T-helper 1 cell treated with Interleukin-12 subunit alpha and Interleukin-12 subunit beta and Interleukin-4 antibody, amounts not matched to agents 30 μg/mL and 1 μg/mL, for 36 hours (primary cell): ENCODE measurements around the gene SRRM2.
A peak's percentile ranks its signal among the peaks of the same experiment; 100 is the strongest.

Experiments used
- H3K27ac Mint-ChIP-seq: one replicate; pipeline ENCODE4 v1.8.0; 2021; ENCODE audit warnings: mild to moderate bottlenecking, mixed read lengths
- H3K27me3 Mint-ChIP-seq: one replicate; pipeline ENCODE4 v1.8.0; 2021; ENCODE audit warnings: low read depth, mixed read lengths
- H3K36me3 Mint-ChIP-seq: one replicate; pipeline ENCODE4 v1.8.0; 2021; ENCODE audit warnings: low read depth, mixed read lengths
- H3K4me1 Mint-ChIP-seq: one replicate; pipeline ENCODE4 v1.8.0; 2021; ENCODE audit warnings: low read depth, mixed read lengths
- H3K4me3 Mint-ChIP-seq: one replicate; pipeline ENCODE4 v1.8.0; 2021; ENCODE audit warnings: mild to moderate bottlenecking, moderate library complexity, mixed read lengths
- H3K9me3 Mint-ChIP-seq: one replicate; pipeline ENCODE4 v1.8.0; 2021; ENCODE audit warnings: mixed read lengths

SRRM2 gene

DNA sequence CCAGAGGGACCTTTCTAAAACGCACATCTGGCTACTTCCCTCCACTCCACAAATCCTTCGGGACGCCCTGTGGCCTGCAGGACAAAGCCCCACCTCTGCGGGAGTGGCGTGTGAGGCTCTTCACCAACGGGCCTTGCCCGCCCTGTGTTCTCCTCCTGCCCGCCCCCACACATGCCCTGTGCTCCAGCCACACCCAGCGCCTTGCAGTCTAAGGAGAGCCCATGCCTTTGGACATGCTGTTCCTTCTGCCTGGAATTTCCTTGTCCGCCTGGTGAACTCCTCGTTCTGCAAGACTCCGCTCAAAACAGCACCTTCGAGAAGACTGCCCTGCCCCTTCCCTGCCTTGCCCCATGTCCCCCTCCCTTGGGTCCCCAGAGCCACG, 17.2 kb downstream of the SRRM2 start:
- peaks cover 10% of the 10 kb centered on the region for H3K4me1 Mint-ChIP-seq
- H3K27me3 Mint-ChIP-seq: no peaks in the 10 kb centered on the region
- no peak overlapping the region for H3K27ac Mint-ChIP-seq
- no peak overlapping the region for H3K4me3 Mint-ChIP-seq
- H3K36me3 Mint-ChIP-seq: peaks cover 61% of the 10 kb centered on the region
- no peaks in the 10 kb centered on the region for H3K9me3 Mint-ChIP-seq

DNA sequence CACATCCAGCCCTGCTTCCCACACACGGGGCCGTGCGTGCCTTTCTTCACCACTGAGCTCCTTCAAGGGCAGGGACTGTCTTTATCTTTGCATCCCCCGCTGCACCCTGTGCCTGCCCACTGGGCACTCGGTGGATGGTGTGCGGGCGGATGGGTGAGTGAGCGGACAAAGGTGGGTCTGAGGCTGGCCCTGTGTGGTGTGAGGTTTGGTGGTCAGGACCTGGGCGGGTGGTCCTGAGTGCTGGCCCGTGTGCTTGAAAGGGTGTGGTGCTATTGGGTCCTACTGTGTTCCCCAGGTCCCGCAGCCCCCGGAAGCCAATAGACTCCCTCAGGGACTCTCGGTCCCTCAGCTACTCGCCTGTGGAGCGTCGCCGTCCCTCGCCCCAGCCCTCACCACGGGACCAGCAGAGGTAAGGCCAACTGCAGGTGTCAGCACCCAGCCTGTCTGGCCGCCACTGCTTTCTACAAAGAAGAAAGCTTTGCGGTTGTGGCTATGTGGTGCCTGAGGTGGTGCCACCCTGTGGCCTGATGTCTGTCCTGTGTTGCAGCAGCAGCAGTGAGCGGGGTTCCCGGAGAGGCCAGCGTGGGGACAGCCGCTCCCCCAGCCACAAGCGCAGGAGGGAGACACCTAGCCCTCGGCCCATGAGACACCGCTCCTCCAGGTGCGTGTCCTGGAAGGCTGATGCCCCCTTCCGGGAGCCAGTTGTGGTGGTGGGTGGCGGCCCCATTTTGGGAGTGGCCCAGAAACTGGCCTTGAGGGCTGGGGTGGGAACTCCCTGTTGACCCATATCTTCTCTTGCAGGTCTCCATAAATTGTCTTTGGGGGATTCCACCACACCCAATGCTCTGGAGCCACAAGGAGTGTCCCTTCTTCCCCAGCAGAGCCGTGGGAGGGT, 17.9 kb downstream of the SRRM2 start:
- Mint-ChIP-seq H3K36me3 (peaks cover 57% of the 10 kb centered on the region), H3K4me1 (peaks cover 10% of the 10 kb centered on the region), H3K9me3 (no peaks in the 10 kb centered on the region), H3K27ac (no peak overlapping the region), H3K27me3 (no peaks in the 10 kb centered on the region), H3K4me3 (no peak overlapping the region)

GRCh38 chr16:2771496-2772402, 19.3 kb downstream of the SRRM2 start:
- H3K36me3 Mint-ChIP-seq: peaks cover 42% of the 10 kb centered on the region
- H3K9me3 Mint-ChIP-seq: no peaks in the 10 kb centered on the region
- no peak overlapping the region for H3K27ac Mint-ChIP-seq
- H3K27me3 Mint-ChIP-seq: no peaks in the 10 kb centered on the region
- H3K4me1 Mint-ChIP-seq: peaks cover 16% of the 10 kb centered on the region
- H3K4me3 Mint-ChIP-seq: no peak overlapping the region

GRCh38 chr16:2773188-2773968, 20.9 kb downstream of the SRRM2 start:
- Mint-ChIP-seq H3K4me3 (no peak overlapping the region), H3K4me1 (peaks cover 21% of the 10 kb centered on the region), H3K36me3 (peaks cover 32% of the 10 kb centered on the region), H3K27ac (no peak overlapping the region), H3K9me3 (no peaks in the 10 kb centered on the region), H3K27me3 (no peaks in the 10 kb centered on the region)

GRCh38 chr16:2774161-2774891, 21.9 kb downstream of the SRRM2 start:
- Mint-ChIP-seq H3K4me1 (peaks cover 23% of the 10 kb centered on the region), H3K36me3 (peaks cover 27% of the 10 kb centered on the region), H3K27ac (no peak overlapping the region), H3K4me3 (no peak overlapping the region), H3K9me3 (no peaks in the 10 kb centered on the region), H3K27me3 (no peaks in the 10 kb centered on the region)

- H3K4me3 Mint-ChIP-seq: peak overlapping the region; percentile 95
- no peaks in the 10 kb centered on the region for H3K27me3 Mint-ChIP-seq
- peaks cover 20% of the 10 kb centered on the region for H3K36me3 Mint-ChIP-seq
- H3K9me3 Mint-ChIP-seq: no peaks in the 10 kb centered on the region
- no peak overlapping the region for H3K27ac Mint-ChIP-seq
- H3K4me1 Mint-ChIP-seq: peaks cover 19% of the 10 kb centered on the region
Observed at GRCh38 chr16:2775131-2775716, 22.8 kb downstream of the SRRM2 start.

GRCh38 chr16:2775765-2776499, 23.5 kb downstream of the SRRM2 start:
- H3K36me3 Mint-ChIP-seq: peaks cover 20% of the 10 kb centered on the region
- peak overlapping the region; percentile 93 for H3K27ac Mint-ChIP-seq
- no peaks in the 10 kb centered on the region for H3K27me3 Mint-ChIP-seq
- peak overlapping the region; percentile 95 for H3K4me3 Mint-ChIP-seq
- no peaks in the 10 kb centered on the region for H3K9me3 Mint-ChIP-seq
- H3K4me1 Mint-ChIP-seq: peaks cover 19% of the 10 kb centered on the region

- H3K4me3 Mint-ChIP-seq: peak overlapping the region; percentile 95
- H3K27ac Mint-ChIP-seq: peak overlapping the region; percentile 93
- no peaks in the 10 kb centered on the region for H3K9me3 Mint-ChIP-seq
- H3K27me3 Mint-ChIP-seq: no peaks in the 10 kb centered on the region
- H3K36me3 Mint-ChIP-seq: peaks cover 17% of the 10 kb centered on the region
- peaks cover 19% of the 10 kb centered on the region for H3K4me1 Mint-ChIP-seq
Observed at GRCh38 chr16:2776500-2777139, 24.2 kb downstream of the SRRM2 start.

DNA sequence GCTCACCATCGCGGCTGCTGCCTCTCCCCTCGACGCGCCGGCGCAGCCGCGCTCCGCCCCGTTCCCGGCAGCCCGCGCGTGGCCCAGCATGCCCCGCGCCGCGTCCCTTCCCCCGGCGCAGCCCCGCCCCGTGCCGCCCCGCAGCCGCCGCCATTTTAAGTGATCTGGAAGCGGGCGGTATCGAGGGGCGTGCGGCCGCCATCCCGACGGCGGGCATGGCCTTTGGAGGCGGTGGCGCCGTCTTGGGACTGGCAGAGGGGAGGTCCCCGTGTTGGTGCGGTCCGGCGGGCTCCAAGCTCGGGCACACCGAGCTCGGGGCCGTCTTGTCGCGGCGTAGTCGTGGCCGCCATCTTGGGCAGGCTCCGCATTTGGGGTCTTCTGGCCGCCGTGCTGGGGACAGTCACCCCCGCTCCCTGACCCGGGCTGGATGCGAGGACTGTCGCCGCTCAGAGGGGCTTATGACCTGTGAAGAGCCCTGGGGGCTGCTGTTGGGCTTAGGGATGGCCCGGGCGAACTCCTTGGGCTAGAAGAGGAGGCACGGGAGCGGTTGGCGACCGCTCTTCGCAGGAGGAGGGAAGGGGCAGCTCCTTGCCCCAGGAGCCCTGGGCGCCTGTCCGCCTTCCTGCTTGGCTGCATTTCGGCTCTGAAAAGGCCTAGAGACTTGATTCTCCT, 24.9 kb downstream of the SRRM2 start, which contains the start of gene ELOB:
ELOB (minus strand) TSS at position 50 of the 672 bp plus-strand sequence; CDS start at position 9, 41 bp downstream.
- peaks cover 13% of the 10 kb centered on the region for H3K36me3 Mint-ChIP-seq
- no peaks in the 10 kb centered on the region for H3K27me3 Mint-ChIP-seq
- peaks cover 19% of the 10 kb centered on the region for H3K4me1 Mint-ChIP-seq
- H3K4me3 Mint-ChIP-seq: peak within 1 kb of the TSS; percentile 95
- no peaks in the 10 kb centered on the region for H3K9me3 Mint-ChIP-seq
- H3K27ac Mint-ChIP-seq: peak within 1 kb of the TSS; percentile 94

DNA sequence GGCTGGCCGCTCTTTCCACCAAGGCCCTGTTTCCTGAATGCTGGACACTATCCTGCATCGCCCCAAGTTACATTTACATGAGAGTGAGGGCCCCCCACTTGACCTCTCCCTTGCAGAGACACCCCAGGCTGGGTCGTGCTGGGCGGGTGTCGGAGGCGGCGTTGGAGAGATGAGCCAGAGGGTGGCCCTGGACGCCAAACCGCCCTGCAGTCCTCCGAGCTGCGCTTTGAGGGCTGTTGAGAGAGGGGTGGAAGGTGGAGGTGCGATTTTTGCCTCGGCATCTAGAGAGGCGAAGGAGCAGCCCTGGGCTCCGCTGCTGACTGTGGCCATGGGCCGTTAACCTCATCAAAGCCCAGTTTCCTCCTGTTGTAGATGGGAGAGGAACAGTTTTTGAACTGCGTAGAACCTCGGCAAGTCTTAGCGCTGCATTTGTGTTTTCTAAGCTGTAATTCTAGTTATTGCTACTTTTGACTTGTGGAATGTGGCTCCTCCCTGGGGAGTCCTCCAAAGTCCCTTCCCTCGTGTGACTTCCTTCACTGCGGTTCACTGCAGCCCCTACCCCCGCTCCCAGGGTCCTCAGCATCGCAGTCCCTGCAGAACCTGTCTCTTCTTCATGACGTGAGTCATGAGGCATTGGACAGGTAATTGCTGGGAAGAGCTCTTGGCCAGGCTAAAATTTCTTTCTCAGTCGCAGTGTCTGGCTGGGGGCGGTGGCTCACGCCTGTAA, 25.6 kb downstream of the SRRM2 start:
- Mint-ChIP-seq H3K4me1 (peaks cover 16% of the 10 kb centered on the region), H3K36me3 (peaks cover 8% of the 10 kb centered on the region), H3K4me3 (peak overlapping the region; percentile 91), H3K27me3 (no peaks in the 10 kb centered on the region), H3K27ac (peak overlapping the region; percentile 94), H3K9me3 (no peaks in the 10 kb centered on the region)

GRCh38 chr16:2778630-2778958, 26.2 kb downstream of the SRRM2 start:
- Mint-ChIP-seq H3K4me1 (peaks cover 16% of the 10 kb centered on the region), H3K36me3 (peaks cover 8% of the 10 kb centered on the region), H3K27me3 (no peaks in the 10 kb centered on the region), H3K9me3 (no peaks in the 10 kb centered on the region), H3K27ac (peak overlapping the region; percentile 94), H3K4me3 (peak overlapping the region; percentile 91)
